K562 (cell line): ENCODE measurements around the gene EIF2S3. TPM values are rescaled to one million over a fixed set of nuclear protein-coding genes. Genes with fewer than 3 reads are reported as not detected.
A peak's percentile ranks its signal among the peaks of the same experiment; 100 is the strongest.

Experiments used
- ATAC-seq: fragments of 200-7000 bp; cut with Tn5 transposase; 3 replicates; pipeline ENCODE4 v1.9.1; 2020; ENCODE audit warnings: moderate library complexity
- BruUV-seq: library from RNA; stranded (reverse); fragments of 400-500 nt; replicated peaks from 2 replicates; lab custom pipeline; 2021; lab: Mats Ljungman, UMichigan
- CTCF ChIA-PET: fragments of 300-600 bp; formaldehyde crosslinking; extraction: SDS; loops from one replicate; lab custom pipeline; 2021; ENCODE audit warnings: low intra/inter-chr PET ratio; lab: Yijun Ruan, JAX
- POLR2A ChIA-PET: fragments of 300-600, 350-650 bp; sonication (Branson Sonifier 250); formaldehyde crosslinking; extraction: SDS; loops from one replicate; lab custom pipeline; 2021; ENCODE audit warnings: antibody characterized with exemption, inconsistent platforms; lab: Yijun Ruan, JAX
- DNase-seq, 4 experiments: peaks; one replicate each; pipeline versions ENCODE4 v3.0.0 to v3.0.0-alpha.2; 2011 to 2018; ENCODE audit warnings: low spot score in 3 of 4, mixed read lengths in 3 of 4; ENCODE audit errors: extremely low read depth in 1 of 4
- FAIRE-seq: peaks from 2 replicates; lab custom pipeline; 2011; peaks lifted over from hg19 to GRCh38; lab: Jason Lieb, UNC
- H2AFZ ChIP-seq: 2 replicates; pipeline ENCODE4 v1.6.0; 2011; ENCODE audit warnings: low read depth, low read length, control low read depth, inconsistent platforms
- H3K27ac ChIP-seq: fragments of 200-600 bp; 3 replicates; pipeline ENCODE4 v1.8.0; 2011; ENCODE audit warnings: low read depth, mild to moderate bottlenecking, control low read depth, inconsistent platforms, low read length, moderate library complexity, mixed read lengths; ENCODE audit errors: extremely low read depth
- H3K27me3 ChIP-seq, 2 experiments: fragments of 300-600 bp in 1 of 2; 2 replicates in 1 of 2; 3 replicates in 1 of 2; pipeline versions ENCODE4 v1.6.0 to v1.8.0; 2011; ENCODE audit warnings: inconsistent platforms in 2 of 2, low read length in 2 of 2, mild to moderate bottlenecking in 1 of 2, mixed read lengths in 1 of 2, moderate library complexity in 1 of 2; ENCODE audit not compliant: control insufficient read depth in 2 of 2, insufficient read depth in 2 of 2
- H3K36me3 ChIP-seq: fragments of 300-600 bp; 3 replicates; pipeline ENCODE4 v1.8.0; 2011; ENCODE audit warnings: mild to moderate bottlenecking, low read length, inconsistent platforms; ENCODE audit not compliant: control insufficient read depth, insufficient read depth
- H3K4me1 ChIP-seq, 2 experiments: fragments of 200-600 bp in 1 of 2; replicated peaks in 1 of 2; 2 replicates in 1 of 2; 3 replicates in 1 of 2; pipeline versions ENCODE4 v1.5.1 to v1.8.0; 2011; ENCODE audit warnings: inconsistent platforms in 2 of 2, low read length in 2 of 2, mild to moderate bottlenecking in 1 of 2, mixed read lengths in 1 of 2, moderate library complexity in 1 of 2; ENCODE audit not compliant: control insufficient read depth in 2 of 2, insufficient read depth in 2 of 2
- H3K4me2 ChIP-seq: 2 replicates; pipeline ENCODE4 v1.6.1; 2011; ENCODE audit warnings: low read length, control low read depth, inconsistent platforms, mixed read lengths; ENCODE audit not compliant: insufficient read depth
- H3K4me3 ChIP-seq: fragments of 200-600 bp; sonication (generic), shearing (Covaris generic); 2 replicates; pipeline ENCODE4 v1.5.1; 2016; ENCODE audit warnings: control low read depth, inconsistent platforms
- H3K79me2 ChIP-seq: fragments of 200-600 bp; 3 replicates; pipeline ENCODE4 v1.8.0; 2011; ENCODE audit warnings: low read length, inconsistent platforms; ENCODE audit not compliant: control insufficient read depth, insufficient read depth
- H3K9ac ChIP-seq, 2 experiments: 2 replicates each; pipeline versions ENCODE4 v1.6.0 to v1.6.1; 2011; ENCODE audit warnings: low read depth in 2 of 2, low read length in 2 of 2, control low read depth in 1 of 2, inconsistent platforms in 1 of 2, mild to moderate bottlenecking in 1 of 2, mixed read lengths in 1 of 2; ENCODE audit not compliant: insufficient read depth in 1 of 2
- H3K9me1 ChIP-seq: one replicate; pipeline ENCODE4 v1.6.0; 2011; ENCODE audit warnings: inconsistent platforms, mild to moderate bottlenecking, low read length, moderate library complexity; ENCODE audit not compliant: control insufficient read depth, insufficient read depth
- H3K9me3 ChIP-seq: replicated peaks from 2 replicates; pipeline ENCODE4 v1.5.1; 2011; ENCODE audit warnings: low read depth, low read length, inconsistent platforms; ENCODE audit not compliant: control insufficient read depth, insufficient read depth
- H4K20me1 ChIP-seq: replicated peaks from 2 replicates; pipeline ENCODE4 v1.6.1; 2011; ENCODE audit warnings: low read length, inconsistent platforms, mixed read lengths; ENCODE audit not compliant: control insufficient read depth, insufficient read depth
- MXI1 ChIP-seq: IDR thresholded peaks from 2 replicates; pipeline ENCODE4 v1.6.1; 2011; ENCODE audit warnings: low read depth, mild to moderate bottlenecking, improper control_type of control experiment, low read length
- RBFOX2 ChIP-seq: fragments of 200-400 bp; formaldehyde crosslinking; IDR thresholded peaks from 2 replicates; pipeline ENCODE4 v1.6.1; 2017; ENCODE audit warnings: low read depth, mild to moderate bottlenecking, low read length, moderate library complexity
- WGBS: fragments of 100-300 bp; shearing (Covaris generic); methylation state at CpG from one replicate; pipeline ENCODE4 v1.1.6; 2016; ENCODE audit warnings: low coverage, mixed read lengths; ENCODE audit not compliant: insufficient coverage; ENCODE audit errors: missing lambda C conversion rate; 5-methylcytosine and 5-hydroxymethylcytosine counted together
- in situ Hi-C: fragments of 300-500 bp; cut with MboI; formaldehyde crosslinking; loops from 4 replicates; pipeline ENCODE4 v1.15.0; 2018; ENCODE audit warnings: inconsistent platforms, mixed read lengths
- intact Hi-C: fragments of 100-400 bp; cut with micrococcal nuclease; formaldehyde crosslinking; loops from 2 replicates; pipeline ENCODE4 v1.14.2; 2022
- polyA plus RNA-seq, 8 experiments: library from polyadenylated mRNA; depleted of rRNA in 4 of 8; stranded (reverse) in 5 of 8; unstranded in 3 of 8; fragments of >200 nt; fragmentation: Nextera tagmentation in 2 of 8; fragmentation: Illumina TruSeq in 1 of 8; extraction: Ambion mirVana in 2 of 8; extraction: Trizol in 1 of 8; gene quantifications; 2 replicates each; pipeline versions ENCODE4 v1.2.1 to v1.2.3, GENCODE V29; 2011 to 2014; ENCODE audit warnings: inconsistent platforms in 1 of 8, missing spikeins in 1 of 8
- total RNA-seq, 7 experiments: library from RNA; depleted of rRNA in 6 of 7; stranded (reverse); fragments of >200 nt in 6 of 7; fragmentation: Illumina TruSeq in 2 of 7; extraction: Trizol in 2 of 7; gene quantifications; 2 replicates each; pipeline versions ENCODE4 v1.2.1 to v1.2.3, GENCODE V29; 2011 to 2021; ENCODE audit warnings: low replicate concordance in 1 of 7
- TF ChIP-seq, protein P1 (sequence below): fragments of 250-450 bp; sonication (Bioruptor Pico); IDR thresholded peaks from 2 replicates; pipeline ENCODE4 v1.5.0; 2021; ENCODE audit warnings: mild to moderate bottlenecking, borderline replicate concordance

EIF2S3 gene
- total and polyA plus RNA-seq, 9 of the 15 experiments (the other 6 are each of a cell fraction or from before 2014, with no cell fraction given), result 148 to 439 (median 275) TPM

DNA sequence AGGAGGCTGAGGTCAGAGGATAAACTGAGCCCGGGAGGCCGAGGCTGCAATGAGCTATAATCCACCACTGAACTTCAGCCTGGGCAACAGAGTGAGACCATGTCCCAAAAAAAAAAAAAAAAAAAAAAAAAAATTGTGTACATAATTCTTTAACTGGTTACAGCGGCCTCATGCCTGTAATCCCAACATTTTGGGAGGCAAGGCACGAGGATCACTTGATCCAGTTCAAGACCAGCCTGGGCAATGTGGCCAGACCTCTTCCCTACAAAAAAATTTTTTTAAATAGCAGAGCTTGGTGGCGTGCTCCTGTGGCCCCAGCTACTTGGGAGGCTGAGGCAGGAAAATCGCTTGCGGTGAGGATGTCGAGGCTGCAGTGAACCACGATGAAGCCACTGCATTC lies 37.1 kb upstream of the EIF2S3 start:
- Histone ChIP-seq H3K4me2 (no peak overlapping the region), H3K9ac (no peak overlapping the region), H3K4me3 (no peak overlapping the region), H3K9me3 (no peaks in the 10 kb centered on the region), H3K27me3 (no peaks in the 10 kb centered on the region), H3K27ac (no peak overlapping the region), H4K20me1 (no peaks in the 10 kb centered on the region), H3K79me2 (peaks cover 84% of the 10 kb centered on the region), H3K4me1 (peaks cover 2 to 3% of the 10 kb centered on the region in 2 experiments; a peak in 2 of 5 replicates), H3K9me1 (no peaks in the 10 kb centered on the region), H3K36me3 (peaks cover 51% of the 10 kb centered on the region; the same call in 2 of the 3 replicates)
- 96% methylated on average over 4 of the region's 9 CpGs for WGBS
- no peak for FAIRE-seq
- intact Hi-C loops, result no loop called here
- no peak for DNase-seq
- in situ Hi-C loops, result no loop called here
- BruUV-seq, result no TSS peak
- ChIA-PET CTCF (no interaction called here), POLR2A (interaction anchor here (1.1 to 1.3 kb wide), 3 partner anchors 9 to 109 kb away, joined by 3 read pairs; no protein-coding TSS in a partner anchor)
- TF ChIP-seq, protein P1, sequence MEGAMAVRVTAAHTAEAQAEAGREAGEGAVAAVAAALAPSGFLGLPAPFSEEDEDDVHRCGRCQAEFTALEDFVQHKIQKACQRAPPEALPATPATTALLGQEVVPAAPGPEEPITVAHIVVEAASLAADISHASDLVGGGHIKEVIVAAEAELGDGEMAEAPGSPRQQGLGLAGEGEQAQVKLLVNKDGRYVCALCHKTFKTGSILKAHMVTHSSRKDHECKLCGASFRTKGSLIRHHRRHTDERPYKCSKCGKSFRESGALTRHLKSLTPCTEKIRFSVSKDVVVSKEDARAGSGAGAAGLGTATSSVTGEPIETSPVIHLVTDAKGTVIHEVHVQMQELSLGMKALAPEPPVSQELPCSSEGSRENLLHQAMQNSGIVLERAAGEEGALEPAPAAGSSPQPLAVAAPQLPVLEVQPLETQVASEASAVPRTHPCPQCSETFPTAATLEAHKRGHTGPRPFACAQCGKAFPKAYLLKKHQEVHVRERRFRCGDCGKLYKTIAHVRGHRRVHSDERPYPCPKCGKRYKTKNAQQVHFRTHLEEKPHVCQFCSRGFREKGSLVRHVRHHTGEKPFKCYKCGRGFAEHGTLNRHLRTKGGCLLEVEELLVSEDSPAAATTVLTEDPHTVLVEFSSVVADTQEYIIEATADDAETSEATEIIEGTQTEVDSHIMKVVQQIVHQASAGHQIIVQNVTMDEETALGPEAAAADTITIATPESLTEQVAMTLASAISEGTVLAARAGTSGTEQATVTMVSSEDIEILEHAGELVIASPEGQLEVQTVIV (CRISPR knock-in tag), result no peak
- 0 out of 2 replicates have a peak, but pooled peaks have one; percentile 14 for TF ChIP-seq RBFOX2
- no peak for TF ChIP-seq MXI1
- TF ChIP-seq, all 486 proteins: peak for 1
- no peak for ATAC-seq
- no peak overlapping the region for H2AFZ ChIP-seq
